ENCODE results near the gene CDADC1. TPM values are rescaled to one million over a fixed set of nuclear protein-coding genes. Genes with fewer than 3 reads are reported as not detected.

CDADC1 gene
- polyA plus RNA-seq, 3 donors, result 3.5 to 6.4 (median 5.2) TPM

- no peak overlapping the region for H2AFZ ChIP-seq (ENCODE audit: insufficient read depth, low read depth, low read length, poor library complexity, severe bottlenecking)
- peaks cover 2 to 15% (median 9%) of the 10 kb centered on the region in 7 donors for H3K9me3 Mint-ChIP-seq
- H3K4me1 Mint-ChIP-seq, result peaks cover 18% of the 10 kb centered on the region
- H3K27ac ChIP-seq (ENCODE audit: low read depth in 1 of 2, low read length in 2 of 2), result no peak overlapping the region
- no peak overlapping the region for H3K9ac ChIP-seq (ENCODE audit: insufficient read depth, low read length, poor library complexity, severe bottlenecking)
- no peak overlapping the region for H3K4me2 ChIP-seq (replicated peaks; ENCODE audit: extremely low read depth, low read length, poor library complexity, severe bottlenecking)
- no peaks in the 10 kb centered on the region for H3K36me3 ChIP-seq (replicated peaks in 1 of 2; ENCODE audit: control insufficient read depth in 1 of 2, insufficient read depth in 2 of 2, low read length in 2 of 2)
- H3K27me3 ChIP-seq (ENCODE audit: control insufficient read depth in 2 of 2, insufficient read depth in 2 of 2, low read length in 2 of 2), result no peaks in the 10 kb centered on the region
- peaks cover 0 to 4% (median 2%) of the 10 kb centered on the region in 3 donors for H3K27me3 Mint-ChIP-seq (ENCODE audit: low read depth in 3 of 3)
- H3K79me2 ChIP-seq (ENCODE audit: insufficient read depth, low read length), result peaks cover 16% of the 10 kb centered on the region
- H4K20me1 ChIP-seq (ENCODE audit: insufficient read depth, low read length), result no peaks in the 10 kb centered on the region
- no peak overlapping the region for H3K27ac Mint-ChIP-seq
- no peak for DNase-seq
- peaks cover 5 to 9% of the 10 kb centered on the region in 2 donors for H3K36me3 Mint-ChIP-seq
- H3K9me3 ChIP-seq (replicated peaks in 1 of 2; ENCODE audit: control insufficient read depth in 1 of 2, insufficient read depth in 1 of 2, low read length in 2 of 2), result peaks cover 0 to 8% of the 10 kb centered on the region in 2 donors
- intact Hi-C loops (cut with micrococcal nuclease), result loop anchor here in 1 of 2 donors (10.0 kb wide), 1 partner anchor 200 kb away; the partner anchor contains the start of genes CAB39L and SETDB2
- H3K4me3 ChIP-seq (replicated peaks in 1 of 3; ENCODE audit: low read depth in 2 of 3, low read length in 3 of 3), result no peak overlapping the region
- H3K4me1 ChIP-seq (ENCODE audit: control insufficient read depth in 1 of 2, insufficient read depth in 2 of 2, low read length in 2 of 2), result peaks cover 11 to 18% of the 10 kb centered on the region in 2 donors
- TF ChIP-seq, protein P1, sequence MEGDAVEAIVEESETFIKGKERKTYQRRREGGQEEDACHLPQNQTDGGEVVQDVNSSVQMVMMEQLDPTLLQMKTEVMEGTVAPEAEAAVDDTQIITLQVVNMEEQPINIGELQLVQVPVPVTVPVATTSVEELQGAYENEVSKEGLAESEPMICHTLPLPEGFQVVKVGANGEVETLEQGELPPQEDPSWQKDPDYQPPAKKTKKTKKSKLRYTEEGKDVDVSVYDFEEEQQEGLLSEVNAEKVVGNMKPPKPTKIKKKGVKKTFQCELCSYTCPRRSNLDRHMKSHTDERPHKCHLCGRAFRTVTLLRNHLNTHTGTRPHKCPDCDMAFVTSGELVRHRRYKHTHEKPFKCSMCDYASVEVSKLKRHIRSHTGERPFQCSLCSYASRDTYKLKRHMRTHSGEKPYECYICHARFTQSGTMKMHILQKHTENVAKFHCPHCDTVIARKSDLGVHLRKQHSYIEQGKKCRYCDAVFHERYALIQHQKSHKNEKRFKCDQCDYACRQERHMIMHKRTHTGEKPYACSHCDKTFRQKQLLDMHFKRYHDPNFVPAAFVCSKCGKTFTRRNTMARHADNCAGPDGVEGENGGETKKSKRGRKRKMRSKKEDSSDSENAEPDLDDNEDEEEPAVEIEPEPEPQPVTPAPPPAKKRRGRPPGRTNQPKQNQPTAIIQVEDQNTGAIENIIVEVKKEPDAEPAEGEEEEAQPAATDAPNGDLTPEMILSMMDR (IDR thresholded peaks at IDR 0.05), result no peak
- H3K4me3 Mint-ChIP-seq, result no peak overlapping the region
Measured at GRCh38 chr13:49245101-49245500, 2.6 kb upstream of the CDADC1 start.

DNA sequence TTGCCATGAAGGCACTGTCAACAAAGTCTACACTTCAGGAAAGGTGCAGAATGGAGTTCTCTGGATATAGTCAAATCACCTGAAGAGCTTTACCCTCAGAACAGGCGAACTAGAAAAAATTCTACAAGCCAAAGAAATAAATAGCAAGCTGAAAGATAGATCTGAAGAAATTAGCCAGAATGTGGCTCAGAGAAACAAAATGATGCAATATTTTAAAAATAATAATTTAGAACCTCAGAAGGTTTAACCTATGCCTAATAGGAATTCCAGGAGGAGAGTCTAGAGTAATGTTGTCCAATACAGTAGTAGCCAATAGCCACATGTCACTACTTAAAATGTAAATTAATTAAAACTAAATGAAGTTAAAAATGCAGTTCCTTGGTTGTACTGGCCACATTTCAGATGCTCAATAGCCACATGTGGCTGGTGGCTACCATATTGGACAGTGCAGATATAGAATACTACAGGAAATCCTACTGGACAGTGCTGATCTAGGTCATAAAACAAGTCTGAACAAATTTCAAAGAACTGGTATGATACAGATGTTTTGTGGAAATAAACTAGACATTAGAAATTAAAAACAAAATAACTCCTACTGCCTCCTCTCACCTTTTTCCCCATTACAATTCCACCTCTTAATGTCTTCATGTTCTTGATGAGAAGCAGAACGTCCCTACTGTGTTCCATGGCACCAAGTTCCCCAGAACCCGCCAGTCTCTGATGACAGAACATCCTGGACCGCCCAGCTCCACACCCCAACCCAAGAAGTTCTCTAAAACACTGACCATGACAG, 679 bp upstream of the CDADC1 start:
- Mint-ChIP-seq H3K27ac (peak overlapping the region; percentile 98 to 100 (median 99)), H3K36me3 (peaks cover 12 to 17% of the 10 kb centered on the region in 2 donors), H3K27me3 (ENCODE audit: low read depth in 3 of 3) (peaks cover 0 to 4% (median 2%) of the 10 kb centered on the region in 3 donors), H3K4me3 (peak overlapping the region; percentile 99), H3K9me3 (peaks cover under 1 to 11% (median 7%) of the 10 kb centered on the region in 7 donors), H3K4me1 (peaks cover 26% of the 10 kb centered on the region)
- TF ChIP-seq, protein P1 (IDR thresholded peaks at IDR 0.05), result no peak
- H4K20me1 ChIP-seq (ENCODE audit: insufficient read depth, low read length), result no peaks in the 10 kb centered on the region
- H3K27me3 ChIP-seq (ENCODE audit: control insufficient read depth in 2 of 2, insufficient read depth in 2 of 2, low read length in 2 of 2), result no peaks in the 10 kb centered on the region
- peaks cover 35% of the 10 kb centered on the region for H3K79me2 ChIP-seq (ENCODE audit: insufficient read depth, low read length)
- H3K36me3 ChIP-seq (replicated peaks in 1 of 2; ENCODE audit: control insufficient read depth in 1 of 2, insufficient read depth in 2 of 2, low read length in 2 of 2), result peaks cover 2 to 4% of the 10 kb centered on the region in 2 donors
- DNase-seq, result peak in 2 of 3 donors; percentile 82 to 84
- peak overlapping the region; percentile 93 for H3K4me2 ChIP-seq (replicated peaks; ENCODE audit: extremely low read depth, low read length, poor library complexity, severe bottlenecking)
- peak overlapping the region; percentile 86 to 97 for H3K27ac ChIP-seq (ENCODE audit: low read depth in 1 of 2, low read length in 2 of 2)
- WGBS (ENCODE audit: insufficient coverage), result 0% methylated on average over 3 of the region's 4 CpGs
- peak overlapping the region; percentile 79 for H2AFZ ChIP-seq (ENCODE audit: insufficient read depth, low read depth, low read length, poor library complexity, severe bottlenecking)
- intact Hi-C loops (cut with micrococcal nuclease), result loop anchor here in 1 of 2 donors (10.0 kb wide), 1 partner anchor 198 kb away; the partner anchor contains the start of genes CAB39L and SETDB2
- peaks cover 0 to 8% of the 10 kb centered on the region in 2 donors for H3K9me3 ChIP-seq (replicated peaks in 1 of 2; ENCODE audit: control insufficient read depth in 1 of 2, insufficient read depth in 1 of 2, low read length in 2 of 2)
- H3K4me3 ChIP-seq (replicated peaks in 1 of 3; ENCODE audit: low read depth in 2 of 3, low read length in 3 of 3), result peak overlapping the region; percentile 56 to 91 (median 74)
- peak overlapping the region; percentile 93 for H3K9ac ChIP-seq (ENCODE audit: insufficient read depth, low read length, poor library complexity, severe bottlenecking)
- peaks cover 18 to 22% of the 10 kb centered on the region in 2 donors for H3K4me1 ChIP-seq (ENCODE audit: control insufficient read depth in 1 of 2, insufficient read depth in 2 of 2, low read length in 2 of 2)
